M059J (cell line): ENCODE data around the gene FBXO21. TPM values are rescaled to one million over a fixed set of nuclear protein-coding genes. Genes with fewer than 3 reads are reported as not detected.

Source experiments
- DNase-seq: peaks from one replicate; pipeline ENCODE4 v3.0.0-alpha.2; 2012; ENCODE audit warnings: low read depth
- total RNA-seq: library from RNA; depleted of rRNA; stranded (reverse); fragments of >200 nt; shearing (Covaris generic); gene quantifications from 2 replicates; pipeline ENCODE4 v1.2.3, GENCODE V29; 2014

Gene FBXO21
- total RNA-seq, 1 experiment from 2014 or later: 63.2 TPM

- no peak for DNase-seq
These were observed 24.2 kb downstream of the FBXO21 start for GRCh38 chr12:117166107-117166506.

GRCh38 chr12:117165342-117165741 lies 24.9 kb downstream of the FBXO21 start:
- DNase-seq: no peak

- no peak for DNase-seq
These were observed 27.6 kb downstream of the FBXO21 start for GRCh38 chr12:117162633-117163032.

- no peak for DNase-seq
These were observed 28.1 kb downstream of the FBXO21 start for GRCh38 chr12:117162167-117162539.

- DNase-seq: no peak
These were observed 28.7 kb downstream of the FBXO21 start for GRCh38 chr12:117161460-117162166.

- DNase-seq: no peak
These were observed 30.6 kb downstream of the FBXO21 start for GRCh38 chr12:117159674-117160073.

GRCh38 chr12:117158911-117159553 lies 31.2 kb downstream of the FBXO21 start:
- DNase-seq: no peak

GRCh38 chr12:117158096-117158495 lies 32.2 kb downstream of the FBXO21 start:
- DNase-seq: no peak

- DNase-seq: peak; percentile 42
These were observed 34.8 kb downstream of the FBXO21 start for GRCh38 chr12:117155278-117156060.

GRCh38 chr12:117152793-117153775 lies 37.2 kb downstream of the FBXO21 start:
- no peak for DNase-seq

- peak; percentile 5 for DNase-seq
These were observed 38.8 kb downstream of the FBXO21 start for GRCh38 chr12:117151403-117152031.

GRCh38 chr12:117149431-117149830 lies 40.8 kb downstream of the FBXO21 start:
- no peak for DNase-seq

- no peak for DNase-seq
These were observed 41.6 kb downstream of the FBXO21 start for GRCh38 chr12:117148642-117149041.

- DNase-seq: no peak
These were observed 42.6 kb downstream of the FBXO21 start for GRCh38 chr12:117147639-117148038.

- DNase-seq: no peak
These were observed 44.6 kb downstream of the FBXO21 start for GRCh38 chr12:117145597-117146154.

GRCh38 chr12:117144599-117144998 lies 45.7 kb downstream of the FBXO21 start:
- DNase-seq: no peak

- no peak for DNase-seq
These were observed 47.2 kb downstream of the FBXO21 start for GRCh38 chr12:117143008-117143532.

- no peak for DNase-seq
These were observed 48.2 kb downstream of the FBXO21 start for GRCh38 chr12:117142094-117142493.

GRCh38 chr12:117141097-117141898 lies 49.0 kb downstream of the FBXO21 start:
- no peak for DNase-seq
